GM18520 (cell line): ENCODE data around the gene BEST3.
"Not testable (repeated sequence)": the region's sequence is repeated elsewhere in the genome, so short reads cannot be mapped to it uniquely, and the experiment has no call there.

Source experiments
- ATAC-seq: cut with Tn5 transposase; IDR thresholded peaks from one replicate; pipeline ENCODE4 v1.9.1; 2021; ENCODE audit not compliant: unreplicated experiment

BEST3 gene

GRCh38 chr12:69688471-69689427, 10.4 kb downstream of the BEST3 start:
- no peak for ATAC-seq

DNA sequence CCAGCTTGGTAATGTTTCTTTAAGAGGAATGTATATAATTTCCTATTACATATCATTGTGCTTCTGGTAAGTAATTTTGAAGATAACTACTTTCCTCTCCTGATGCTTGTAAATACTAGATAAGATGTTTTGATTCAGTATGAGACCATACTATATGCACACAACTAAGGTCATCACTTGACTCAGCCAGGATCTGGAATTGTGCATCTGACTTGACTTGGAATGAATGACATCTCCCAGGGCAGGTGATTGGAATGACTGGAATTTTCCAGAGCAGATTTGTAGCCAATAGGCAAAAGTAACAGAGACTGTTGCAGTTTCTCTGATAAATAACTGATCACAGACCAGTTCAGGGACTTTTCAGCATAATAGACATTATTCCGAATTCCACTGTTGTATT, 11.1 kb downstream of the BEST3 start:
- no peak for ATAC-seq

GRCh38 chr12:69687390-69687789, 11.7 kb downstream of the BEST3 start:
- ATAC-seq: no peak

GRCh38 chr12:69686731-69687130, 12.4 kb downstream of the BEST3 start:
- no peak for ATAC-seq

- ATAC-seq: peak; percentile 70
These were observed 13.3 kb downstream of the BEST3 start for GRCh38 chr12:69685810-69686209.

- ATAC-seq: no peak
These were observed 14.6 kb downstream of the BEST3 start for GRCh38 chr12:69684466-69684865.

- no peak for ATAC-seq
These were observed 16.9 kb downstream of the BEST3 start for GRCh38 chr12:69682110-69682755.

- no peak for ATAC-seq
These were observed 20.0 kb downstream of the BEST3 start for GRCh38 chr12:69679119-69679518.

- no peak for ATAC-seq
These were observed 22.7 kb downstream of the BEST3 start for GRCh38 chr12:69676257-69677012.

DNA sequence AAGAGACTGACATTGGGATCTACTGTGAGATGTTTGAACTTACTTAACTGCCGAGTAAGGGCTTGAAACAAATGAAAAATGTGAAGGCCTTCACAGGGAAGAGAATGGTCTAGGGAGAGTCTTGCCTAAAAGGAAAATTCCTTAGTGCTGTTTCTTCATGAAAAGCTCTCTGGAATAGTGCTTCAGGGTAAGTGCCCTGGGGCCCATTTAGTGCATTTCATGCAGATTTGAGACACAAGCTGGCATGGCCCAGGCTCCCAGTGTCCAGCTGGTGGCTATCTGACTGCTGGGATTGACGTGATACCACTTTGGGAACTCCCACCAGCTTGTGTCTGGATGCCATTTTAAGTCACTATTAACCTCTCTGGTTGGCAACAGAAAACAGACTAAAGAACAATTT, 26.9 kb downstream of the BEST3 start:
- no peak for ATAC-seq

- no peak for ATAC-seq
These were observed 27.5 kb downstream of the BEST3 start for GRCh38 chr12:69671597-69671996.

DNA sequence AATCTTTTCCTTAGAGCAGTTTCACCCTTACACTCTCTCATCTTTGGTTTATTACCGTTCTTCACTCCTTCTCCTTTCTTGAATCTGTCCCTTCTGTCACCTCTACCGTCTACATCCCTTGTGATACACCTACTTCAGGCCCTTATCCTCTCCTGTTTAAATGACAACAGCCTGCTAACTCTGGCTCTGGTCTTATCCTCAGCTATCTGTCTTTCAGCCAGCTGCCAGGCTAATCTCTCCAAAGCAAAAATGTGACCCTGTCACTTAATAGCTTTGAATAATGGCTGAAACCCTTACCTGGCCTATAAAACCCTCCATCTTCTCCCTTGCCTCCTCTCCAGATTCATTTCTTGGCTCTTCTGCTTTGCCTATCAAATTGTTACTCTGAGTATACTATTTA, 32.3 kb downstream of the BEST3 start:
- ATAC-seq: no peak

DNA sequence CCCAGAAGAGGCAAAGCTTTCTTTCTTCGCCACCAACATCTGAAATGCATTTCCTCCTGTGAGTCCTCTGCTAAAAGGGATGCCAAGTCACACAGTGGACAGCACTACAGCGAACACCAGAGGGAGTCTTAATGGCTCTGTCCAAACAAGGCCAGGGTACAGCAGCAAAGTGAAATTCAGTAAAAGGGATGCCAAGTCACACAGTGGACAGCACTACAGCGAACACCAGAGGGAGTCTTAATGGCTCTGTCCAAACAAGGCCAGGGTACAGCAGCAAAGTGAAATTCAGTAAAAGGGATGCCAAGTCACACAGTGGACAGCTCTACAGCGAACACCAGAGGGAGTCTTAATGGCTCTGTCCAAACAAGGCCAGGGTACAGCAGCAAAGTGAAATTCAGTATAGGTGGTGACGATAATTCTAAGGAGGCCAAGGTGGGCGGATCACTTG, 34.1 kb downstream of the BEST3 start:
- not testable (repeated sequence) for ATAC-seq

DNA sequence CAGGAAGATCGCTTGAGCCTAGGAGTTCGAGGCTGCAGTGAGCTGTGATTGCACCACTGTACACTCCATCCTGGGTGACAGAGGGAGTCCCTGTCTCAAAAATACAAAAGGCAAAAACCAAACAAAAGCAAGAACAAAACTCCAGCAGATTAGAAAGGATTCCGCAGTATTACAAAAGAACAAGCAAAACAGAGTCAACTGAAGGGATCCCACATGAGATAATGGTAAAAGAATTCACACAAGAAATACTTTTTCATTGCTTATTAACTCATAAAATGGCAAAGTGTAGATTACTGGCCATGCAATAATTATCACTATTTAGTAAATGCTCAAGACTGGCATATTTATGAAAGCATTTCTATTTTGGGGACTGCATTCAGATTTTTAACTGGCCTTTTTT, 35.4 kb downstream of the BEST3 start:
- ATAC-seq: no peak

DNA sequence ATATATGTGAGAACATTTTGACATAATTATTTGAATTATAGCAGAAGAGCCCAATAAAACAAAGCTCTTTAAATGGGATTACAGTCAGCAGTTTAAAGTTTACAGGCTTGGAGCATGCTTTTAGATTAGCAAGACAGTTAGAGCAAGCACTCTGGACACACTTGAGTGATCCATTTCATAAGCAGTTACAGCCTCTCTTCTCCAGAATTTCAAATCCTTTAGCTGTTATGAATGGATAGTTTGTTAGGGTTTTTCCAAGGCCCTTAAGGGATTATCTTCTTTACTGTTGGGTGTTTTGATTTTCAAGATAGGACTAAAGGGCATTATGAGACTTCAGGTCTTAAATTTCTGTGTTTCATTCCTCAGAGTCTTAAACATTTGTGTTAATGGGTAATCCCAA, 36.3 kb downstream of the BEST3 start:
- ATAC-seq: no peak

GRCh38 chr12:69661386-69661785, 37.7 kb downstream of the BEST3 start:
- no peak for ATAC-seq

GRCh38 chr12:69660164-69660863, 38.8 kb downstream of the BEST3 start:
- ATAC-seq: no peak

DNA sequence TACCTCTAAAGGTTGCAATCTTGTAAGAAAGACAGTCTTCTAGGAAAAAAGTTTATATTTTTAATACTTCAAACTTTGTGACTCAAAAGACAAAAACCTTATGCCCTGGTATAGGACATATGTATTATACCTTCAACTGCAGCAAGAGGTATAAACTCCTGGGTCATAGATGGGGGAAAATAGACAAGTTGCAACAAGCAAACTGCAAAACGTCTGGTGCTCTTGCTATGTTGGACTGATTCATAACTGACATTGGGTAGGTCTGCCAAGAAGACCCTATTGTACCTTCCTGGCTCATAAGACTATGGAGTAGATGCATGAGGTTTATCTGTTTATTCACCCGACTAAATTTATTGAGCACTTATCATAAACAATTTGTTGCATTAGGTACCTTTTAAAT, 40.9 kb downstream of the BEST3 start:
- ATAC-seq: no peak

DNA sequence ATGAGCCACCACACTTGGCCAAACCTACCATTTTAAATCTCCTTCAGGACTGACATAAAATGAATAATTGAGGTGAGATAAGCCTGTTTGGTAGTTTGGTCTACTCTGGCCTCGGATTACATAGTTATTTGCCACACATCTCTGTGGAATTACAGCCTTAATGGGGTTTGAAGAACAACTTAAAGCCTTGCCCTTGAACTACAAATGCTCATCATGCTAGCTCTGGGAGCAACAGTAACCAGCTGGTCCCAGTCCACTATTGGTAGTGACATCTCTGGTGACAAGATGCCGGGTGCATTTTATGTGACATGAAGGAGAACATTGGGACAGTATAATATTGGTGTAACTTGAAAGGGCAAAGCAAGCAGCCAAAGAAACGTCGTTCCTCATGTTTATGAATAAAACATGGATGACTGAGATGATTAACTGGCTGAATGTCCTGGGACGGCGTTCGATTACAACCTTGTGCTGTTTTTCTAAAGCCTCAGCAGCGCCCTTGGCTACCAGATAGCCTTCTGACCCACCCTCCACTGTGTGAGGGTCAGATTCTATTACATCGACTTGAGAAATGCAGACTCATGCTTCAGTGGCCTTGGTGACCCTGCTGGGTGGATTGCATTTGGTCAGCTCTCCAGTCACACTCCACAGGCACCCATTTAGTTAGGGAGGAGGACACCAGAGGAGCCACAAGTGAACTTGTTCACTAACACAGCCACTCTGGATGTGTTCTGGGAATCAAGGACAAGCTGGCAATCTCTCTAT, 41.5 kb downstream of the BEST3 start:
- ATAC-seq: no peak
